Kidney (tissue), 14 donors: ENCODE results near the gene OR11A1. TPM values are rescaled to one million over a fixed set of nuclear protein-coding genes. Genes with fewer than 3 reads are reported as not detected.

Experiments used
- DNase-seq, 5 donors: peaks; one replicate each; pipeline ENCODE4 v3.0.0-alpha.2; 2013 to 2020
- FAIRE-seq: peaks from 2 replicates; lab custom pipeline; 2012; peaks lifted over from hg19 to GRCh38; lab: Jason Lieb, UNC
- H3K27ac ChIP-seq, 2 donors: one replicate each; pipeline ENCODE4 v1.7.0; 2013; ENCODE audit warnings: low read depth in 2 of 2, low read length in 2 of 2, inconsistent platforms in 1 of 2
- H3K27me3 ChIP-seq: one replicate; pipeline ENCODE4 v1.7.1; 2013; ENCODE audit warnings: low read length, inconsistent platforms; ENCODE audit not compliant: control insufficient read depth, insufficient read depth
- H3K36me3 ChIP-seq, 3 donors: one replicate each; pipeline versions ENCODE4 v1.7.0 to v1.7.1; 2013; ENCODE audit warnings: low read length in 3 of 3, control low read depth in 1 of 3, inconsistent platforms in 1 of 3; ENCODE audit not compliant: insufficient read depth in 3 of 3, control insufficient read depth in 2 of 3
- H3K4me1 ChIP-seq, 3 donors: one replicate each; pipeline versions ENCODE4 v1.7.0 to v1.7.1; 2013; ENCODE audit warnings: low read length in 3 of 3, inconsistent platforms in 1 of 3, low read depth in 1 of 3; ENCODE audit not compliant: control insufficient read depth in 2 of 3, insufficient read depth in 2 of 3
- H3K4me3 ChIP-seq, 3 donors: one replicate each; pipeline versions ENCODE4 v1.7.0 to v1.8.1; 2013; ENCODE audit warnings: low read length in 3 of 3, control low read depth in 1 of 3, inconsistent platforms in 1 of 3
- H3K9ac ChIP-seq, 3 donors: one replicate each; pipeline versions ENCODE4 v1.7.0 to v1.7.1; 2013; ENCODE audit warnings: low read length in 3 of 3, control low read depth in 1 of 3, inconsistent platforms in 1 of 3
- H3K9me3 ChIP-seq, 3 donors: one replicate each; pipeline versions ENCODE4 v1.7.0 to v1.7.1; 2013; ENCODE audit warnings: low read length in 3 of 3, control low read depth in 1 of 3, inconsistent platforms in 1 of 3; ENCODE audit not compliant: control insufficient read depth in 2 of 3, insufficient read depth in 1 of 3
- CTCF ChIP-seq: IDR thresholded peaks from 3 replicates; pipeline ENCODE4 v1.5.1; 2012; ENCODE audit warnings: mild to moderate bottlenecking, moderate library complexity, borderline replicate concordance; ENCODE audit not compliant: insufficient read depth; ENCODE audit errors: extremely low read depth
- intact Hi-C: fragments of 100-400 bp; cut with DNase I; formaldehyde crosslinking; loops from one replicate; pipeline ENCODE4 v1.11.1; 2022
- polyA plus RNA-seq: library from polyadenylated mRNA; stranded (reverse); fragments of 350-450 nt; fragmentation: Illumina TruSeq; extraction: RNeasy Lipid Tissue Mini Kit (QIAGEN cat#74804); gene quantifications from one replicate; pipeline ENCODE4 v1.2.3, GENCODE V29; 2014; ENCODE audit warnings: low read depth, low replicate concordance; ENCODE audit not compliant: insufficient read depth
- total RNA-seq: library from RNA; stranded (reverse); fragmentation: NEBNext Ultra II Directional; extraction: Animal tissue kit (Norgen Biotek cat#: 25700); gene quantifications from one replicate; pipeline ENCODE4 v1.2.1, GENCODE V29; 2021
- donor health status: control.
- donor health status: control.
- donor health status: control.
- donor health status: control.
- donor health status: control.
- donor health status: DM: yes; HTN: yes; CAD: no.
- donor health status: Normal renal cell carcinoma (clear cell type).

The OR11A1 gene
- total and polyA plus RNA-seq, 2 donors from 2014 or later = not detected

DNA sequence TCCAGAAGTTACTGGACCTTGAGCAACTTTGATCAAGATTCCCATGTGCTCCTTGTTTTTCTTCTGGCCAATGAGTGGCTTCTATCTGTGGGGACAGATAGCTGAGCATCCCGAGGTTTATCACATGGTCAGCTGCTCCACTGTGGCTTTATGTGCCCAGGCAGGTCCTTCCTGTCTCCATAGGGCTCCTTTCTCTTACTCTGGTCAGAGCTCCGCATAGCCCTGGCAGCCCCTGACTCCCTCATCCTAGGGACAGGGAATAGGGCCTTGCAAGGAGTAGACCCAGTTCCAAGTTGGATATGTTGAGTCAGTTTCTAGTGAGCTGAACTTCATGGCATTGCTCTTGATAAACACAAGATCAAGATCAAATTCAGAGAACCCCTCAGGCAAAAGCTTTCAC is 37.3 kb upstream of the OR11A1 start:
- H3K36me3 ChIP-seq = no peaks in the 10 kb centered on the region
- H3K9me3 ChIP-seq = no peaks in the 10 kb centered on the region
- intact Hi-C loops = no loop called here
- DNase-seq (no peak), FAIRE-seq (no peak)
- no peaks in the 10 kb centered on the region for H3K27me3 ChIP-seq
- no peak overlapping the region for H3K4me3 ChIP-seq
- no peaks in the 10 kb centered on the region for H3K4me1 ChIP-seq
- H3K27ac ChIP-seq = no peak overlapping the region
- no peak overlapping the region for H3K9ac ChIP-seq
- no peak for TF ChIP-seq CTCF

- Histone ChIP-seq H3K27ac (no peak overlapping the region), H3K27me3 (no peaks in the 10 kb centered on the region), H3K9ac (no peak overlapping the region), H3K4me3 (no peak overlapping the region), H3K4me1 (no peaks in the 10 kb centered on the region), H3K9me3 (no peaks in the 10 kb centered on the region), H3K36me3 (no peaks in the 10 kb centered on the region)
- no peak for FAIRE-seq
- TF ChIP-seq CTCF = no peak
- intact Hi-C loops = no loop called here
- no peak for DNase-seq
These were observed 36.4 kb upstream of the OR11A1 start for GRCh38 chr6:29493261-29493660.

DNA sequence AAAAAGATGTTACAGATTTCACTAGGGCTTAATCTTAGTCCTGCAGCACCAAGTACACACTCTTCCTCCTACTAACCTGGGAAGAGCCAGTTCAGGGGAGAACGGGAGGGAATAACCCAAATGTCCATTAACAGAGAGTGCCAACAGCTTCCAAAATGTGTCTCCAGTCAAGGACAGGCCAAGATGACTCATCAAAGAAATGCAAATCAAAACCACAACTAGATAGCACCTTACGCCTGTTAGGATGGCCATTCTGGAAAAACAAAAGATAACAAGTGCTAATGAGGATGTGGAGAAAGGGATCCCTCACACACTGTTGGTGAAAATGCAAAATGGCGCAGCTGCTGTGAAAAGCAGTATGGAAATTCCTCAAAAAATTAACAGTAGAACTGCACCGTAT is 34.7 kb upstream of the OR11A1 start:
- no peaks in the 10 kb centered on the region for H3K36me3 ChIP-seq
- H3K9me3 ChIP-seq = no peaks in the 10 kb centered on the region
- no peak overlapping the region for H3K4me3 ChIP-seq
- DNase-seq = no peak
- H3K27ac ChIP-seq = no peak overlapping the region
- FAIRE-seq = no peak
- H3K27me3 ChIP-seq = no peaks in the 10 kb centered on the region
- intact Hi-C loops = no loop called here
- no peak for TF ChIP-seq CTCF
- no peaks in the 10 kb centered on the region for H3K4me1 ChIP-seq
- H3K9ac ChIP-seq = no peak overlapping the region

DNA sequence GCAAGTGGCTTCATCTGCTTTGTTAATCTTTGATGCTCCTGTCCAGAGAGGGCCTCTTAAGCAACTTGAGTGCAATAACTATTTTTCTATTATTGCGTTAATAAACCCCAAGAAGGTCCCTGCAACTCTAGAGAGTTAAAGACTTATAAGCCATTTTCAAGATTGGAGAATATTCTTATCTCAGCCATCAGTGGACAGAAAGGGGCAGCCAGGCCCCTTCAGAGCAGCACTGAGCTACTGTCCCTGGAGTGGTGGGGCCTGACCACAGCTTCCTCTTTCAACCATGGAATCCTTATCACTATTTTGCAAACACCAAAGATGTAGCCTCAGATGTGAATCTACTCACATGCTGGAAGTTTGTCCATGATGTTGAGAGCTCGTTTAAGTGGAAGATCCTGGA is 33.7 kb upstream of the OR11A1 start:
- Histone ChIP-seq H3K9me3 (no peaks in the 10 kb centered on the region), H3K27ac (no peak overlapping the region), H3K36me3 (no peaks in the 10 kb centered on the region), H3K4me1 (no peaks in the 10 kb centered on the region), H3K4me3 (no peak overlapping the region), H3K9ac (no peak overlapping the region), H3K27me3 (no peaks in the 10 kb centered on the region)
- no peak for DNase-seq
- intact Hi-C loops = no loop called here
- FAIRE-seq = no peak
- no peak for TF ChIP-seq CTCF
